Forelimb muscle (tissue), 1 donor: ENCODE results near the gene GADD45B. TPM values are rescaled to one million over a fixed set of nuclear protein-coding genes. Genes with fewer than 3 reads are reported as not detected.
"Not testable (repeated sequence)": the region's sequence is repeated elsewhere in the genome, so short reads cannot be mapped to it uniquely, and the experiment has no call there.

ENCODE experiments used
- DNase-seq: peaks from one replicate; pipeline ENCODE4 v3.0.0-alpha.2; 2013; ENCODE audit warnings: low read depth
- polyA plus RNA-seq: library from polyadenylated mRNA; unstranded; fragments of 120-200 nt; gene quantifications from one replicate; pipeline ENCODE4 v1.2.1, GENCODE V29; 2013; ENCODE audit not compliant: insufficient read length

Gene GADD45B
- polyA plus RNA-seq, 1 donor = 7.4 TPM

- no peak for DNase-seq
These were observed 39.1 kb downstream of the GADD45B start for GRCh38 chr19:2514981-2515518.

DNA sequence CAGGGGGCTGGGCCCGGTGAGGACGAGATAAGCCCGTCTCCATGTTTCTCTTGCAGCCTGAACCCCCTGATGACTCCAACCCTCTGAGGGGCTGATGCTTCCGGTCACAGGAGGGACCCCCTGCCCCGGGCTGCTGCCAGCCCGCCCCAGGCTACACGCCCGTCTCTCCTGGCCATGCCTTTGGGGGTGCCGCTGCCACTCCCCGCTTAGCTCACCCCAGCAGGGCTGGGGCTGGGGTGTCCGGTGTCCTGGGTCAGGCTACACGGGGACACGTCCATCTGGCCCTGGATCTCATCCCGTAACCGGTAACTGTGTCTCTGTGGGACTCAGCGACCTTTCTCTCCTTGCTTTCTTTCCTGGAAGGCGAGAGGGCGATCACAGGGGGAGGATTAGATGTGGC is 40.8 kb downstream of the GADD45B start:
- no peak for DNase-seq

- no peak for DNase-seq
These were observed 42.1 kb downstream of the GADD45B start for GRCh38 chr19:2517881-2518601.

DNA sequence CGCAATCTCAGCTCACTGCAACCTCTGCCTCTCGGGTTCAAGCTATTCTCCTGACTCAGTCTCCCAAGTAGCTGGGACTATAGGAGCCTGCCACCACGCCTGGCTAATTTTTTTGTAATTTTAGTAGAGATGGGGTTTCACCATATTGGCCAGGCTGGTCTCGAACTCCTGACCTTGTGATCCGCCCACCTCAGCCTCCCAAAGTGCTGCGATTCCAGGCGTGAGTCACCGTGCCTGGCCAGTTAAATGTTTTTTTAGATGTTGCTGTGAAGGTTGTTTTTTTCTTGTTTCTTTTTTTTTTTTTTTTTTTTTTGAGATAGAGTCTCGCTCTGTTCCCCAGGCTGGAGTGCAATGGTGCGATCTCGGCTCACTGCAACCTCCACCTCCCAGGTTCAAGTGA is 42.9 kb downstream of the GADD45B start:
- not testable (repeated sequence) for DNase-seq

- no peak for DNase-seq
These were observed 43.6 kb downstream of the GADD45B start for GRCh38 chr19:2519482-2519881.

DNA sequence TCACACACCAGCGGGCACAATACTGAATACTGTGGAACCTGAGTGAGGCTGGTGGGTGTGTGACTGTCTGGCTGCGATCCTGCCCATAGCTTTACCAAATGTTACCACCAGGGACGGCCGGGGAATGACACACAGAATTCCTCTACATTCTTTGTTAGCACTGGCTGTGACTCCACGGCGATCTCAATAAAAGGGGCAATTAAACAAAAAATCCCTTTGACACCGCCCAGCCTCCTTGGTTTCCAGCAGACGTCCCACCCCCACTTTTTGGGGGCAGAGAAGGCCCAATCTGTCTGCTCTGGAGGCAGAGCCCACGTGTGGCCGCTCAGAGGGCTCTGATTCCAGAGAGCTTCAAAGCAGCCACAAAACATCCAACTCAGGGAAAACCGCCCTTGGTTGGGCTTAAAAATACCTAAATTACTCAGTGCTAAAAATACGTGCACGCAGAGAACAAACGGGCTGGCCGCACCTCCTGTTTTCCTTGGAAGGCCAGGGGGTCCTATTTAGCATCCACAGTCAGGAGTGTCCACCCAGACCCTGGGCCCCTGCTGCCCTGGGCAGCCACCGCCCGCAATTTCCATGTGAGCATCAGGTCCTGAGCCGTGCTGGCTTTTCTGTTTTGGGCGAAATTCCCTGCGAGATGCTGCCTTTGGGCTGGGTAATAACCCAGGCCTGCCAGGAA is 47.8 kb downstream of the GADD45B start:
- no peak for DNase-seq

- DNase-seq = no peak
These were observed 48.5 kb downstream of the GADD45B start for GRCh38 chr19:2524361-2524839.

- no peak for DNase-seq
These were observed 49.2 kb downstream of the GADD45B start for GRCh38 chr19:2524840-2525723.

DNA sequence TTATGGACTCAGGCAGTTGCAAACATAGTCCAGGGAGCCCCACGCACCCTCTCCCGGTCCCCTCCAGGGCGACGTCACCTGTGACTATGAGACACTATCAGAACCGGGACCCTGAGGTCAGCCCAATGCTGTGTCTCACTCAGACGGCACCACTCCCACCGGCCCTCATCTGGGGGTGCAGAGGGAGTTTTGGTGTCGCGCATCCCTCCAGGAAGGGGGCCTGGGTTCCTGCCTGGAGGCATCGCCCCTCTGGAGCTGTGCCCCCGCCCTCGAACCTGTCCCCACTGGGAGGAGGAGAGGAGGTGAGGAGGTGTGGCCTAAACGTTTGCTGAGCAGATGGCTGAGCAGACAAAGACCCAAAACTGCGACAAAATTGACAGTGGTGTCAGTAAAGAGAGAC is 51.2 kb downstream of the GADD45B start:
- DNase-seq = no peak

DNA sequence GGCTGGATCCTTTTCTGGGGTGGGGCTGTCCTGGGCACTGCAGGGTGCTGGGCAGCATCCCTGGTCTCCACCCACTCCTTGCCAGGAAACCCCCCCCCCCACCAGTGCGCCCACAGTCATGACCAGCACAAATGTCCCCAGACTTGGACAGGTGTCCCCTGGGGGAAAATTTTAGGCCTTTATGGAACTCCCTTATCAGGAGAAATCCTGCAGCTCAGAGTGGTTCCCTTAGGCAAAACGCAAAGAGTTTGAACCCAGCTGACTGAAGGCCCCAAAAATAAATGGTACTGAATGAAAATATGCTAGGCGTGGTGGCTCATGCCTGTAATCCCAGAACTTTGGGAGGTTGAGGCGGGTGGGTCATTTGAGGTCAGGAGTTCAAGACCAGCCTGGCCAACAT is 51.8 kb downstream of the GADD45B start:
- DNase-seq = no peak

Other genes starting within 250 kb of the GADD45B start
- 64.0 TPM for gene PLEKHJ1, start 239.8 kb upstream of the GADD45B start, polyA plus RNA-seq
- gene SF3A2, start 239.3 kb upstream of the GADD45B start, polyA plus RNA-seq = 63.8 TPM
- 6.1 TPM for gene AMH, start 226.8 kb upstream of the GADD45B start, polyA plus RNA-seq
- gene JSRP1, start 219.7 kb upstream of the GADD45B start, polyA plus RNA-seq = 84.3 TPM
- gene PEAK3, start 194.0 kb upstream of the GADD45B start, polyA plus RNA-seq = 0.05 TPM
- 0.13 TPM for gene LINGO3, start 168.0 kb upstream of the GADD45B start, polyA plus RNA-seq
- 68.1 TPM for gene LSM7, start 147.5 kb upstream of the GADD45B start, polyA plus RNA-seq
- 45.2 TPM for gene SPPL2B, start 147.4 kb upstream of the GADD45B start, polyA plus RNA-seq
- 0.38 TPM for gene TMPRSS9, start 115.9 kb upstream of the GADD45B start, polyA plus RNA-seq
- gene TIMM13, start 48.5 kb upstream of the GADD45B start, polyA plus RNA-seq = 90.5 TPM
- gene LMNB2, start 19.2 kb upstream of the GADD45B start, polyA plus RNA-seq = 54.7 TPM
- gene GNG7, start 226.6 kb downstream of the GADD45B start, polyA plus RNA-seq = 2.4 TPM
- gene DIRAS1, start 245.2 kb downstream of the GADD45B start, polyA plus RNA-seq = 1.4 TPM